Medulla oblongata (tissue), 1 donor: ENCODE measurements around the gene KANK3.

ENCODE experiments used
- DNase-seq: peaks from one replicate; pipeline ENCODE4 v3.0.0-alpha.2; 2015; ENCODE audit errors: extremely low spot score

Gene KANK3

GRCh38 chr19:8337728-8338127 lies 5.3 kb downstream of the KANK3 start:
- DNase-seq: no peak

GRCh38 chr19:8336660-8337059 lies 6.4 kb downstream of the KANK3 start:
- DNase-seq: no peak

- no peak for DNase-seq
Measured at GRCh38 chr19:8336072-8336569, 6.9 kb downstream of the KANK3 start.

GRCh38 chr19:8335343-8336071 lies 7.6 kb downstream of the KANK3 start:
- DNase-seq: no peak

- DNase-seq: no peak
Measured at GRCh38 chr19:8334458-8335342, 8.4 kb downstream of the KANK3 start.

- DNase-seq: no peak
Measured at GRCh38 chr19:8333767-8334457, 9.2 kb downstream of the KANK3 start.

DNA sequence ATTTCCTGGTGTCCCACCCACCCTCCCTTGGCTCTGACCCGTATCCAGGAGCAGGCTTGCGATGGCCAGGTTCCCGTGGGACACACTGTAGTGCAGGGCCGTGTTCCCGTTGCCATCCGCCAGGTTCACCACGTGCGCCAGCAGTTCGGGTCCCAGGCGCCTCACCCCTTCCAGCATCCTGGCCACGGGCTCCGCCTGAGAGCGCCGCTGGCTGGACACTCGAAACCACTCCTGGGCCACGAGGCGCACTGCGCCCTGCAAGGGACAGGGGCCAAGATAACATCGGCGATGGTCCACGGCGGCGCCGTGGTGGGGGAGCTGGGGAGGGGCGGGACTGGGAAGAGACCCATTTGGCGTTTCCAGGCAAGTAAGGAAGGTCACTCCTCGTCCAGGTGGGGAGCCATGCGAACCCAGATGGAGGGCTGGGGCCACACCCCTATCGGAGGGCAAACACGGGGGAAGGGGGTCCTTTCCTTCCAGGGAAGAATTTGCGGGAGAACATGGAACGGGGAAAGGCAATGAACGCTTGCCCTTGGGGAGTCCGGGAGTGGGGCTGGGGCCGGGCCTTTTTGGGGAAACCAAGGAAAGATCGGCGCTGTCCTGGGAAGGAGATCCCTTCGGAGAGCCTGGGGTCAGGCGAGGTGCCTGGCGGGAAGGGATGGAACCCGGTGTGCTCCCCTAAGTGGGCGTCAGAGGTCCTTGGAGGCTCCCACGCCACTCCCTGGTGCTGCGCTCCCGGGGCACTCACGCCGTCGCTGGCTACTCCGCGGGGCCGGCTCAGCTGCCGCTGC lies 9.9 kb downstream of the KANK3 start:
- DNase-seq: no peak

DNA sequence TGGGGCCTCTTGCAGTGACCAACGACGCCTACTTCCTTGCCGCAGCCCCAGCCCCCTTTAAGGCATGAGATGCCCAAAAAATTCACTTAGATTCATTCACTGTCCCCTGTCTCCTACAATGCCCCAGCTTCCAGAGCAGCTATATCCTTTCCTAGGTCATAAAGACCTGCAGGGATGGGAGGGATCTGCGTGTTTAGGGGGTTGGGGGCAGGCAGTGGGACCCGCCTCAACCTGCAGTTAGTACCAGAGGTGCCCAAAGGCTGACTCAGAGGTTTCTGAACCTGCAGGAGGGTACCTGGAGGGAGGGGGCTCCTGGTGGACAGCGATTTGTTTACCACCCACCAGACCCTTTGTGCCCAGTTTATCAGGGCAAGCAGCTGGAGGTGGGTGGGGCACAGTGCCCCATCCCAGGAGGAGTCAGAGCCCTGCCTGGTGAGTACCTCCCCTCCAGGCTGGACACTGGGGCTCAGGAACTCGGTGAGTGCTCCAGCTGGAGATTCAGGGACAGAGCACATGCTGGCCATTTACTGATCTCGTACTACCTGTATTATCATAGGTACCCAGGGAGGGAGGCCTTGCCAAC lies 11.7 kb downstream of the KANK3 start:
- no peak for DNase-seq

GRCh38 chr19:8329996-8330395 lies 13.1 kb downstream of the KANK3 start:
- DNase-seq: no peak

GRCh38 chr19:8325454-8325853 lies 17.6 kb downstream of the KANK3 start:
- no peak for DNase-seq

DNA sequence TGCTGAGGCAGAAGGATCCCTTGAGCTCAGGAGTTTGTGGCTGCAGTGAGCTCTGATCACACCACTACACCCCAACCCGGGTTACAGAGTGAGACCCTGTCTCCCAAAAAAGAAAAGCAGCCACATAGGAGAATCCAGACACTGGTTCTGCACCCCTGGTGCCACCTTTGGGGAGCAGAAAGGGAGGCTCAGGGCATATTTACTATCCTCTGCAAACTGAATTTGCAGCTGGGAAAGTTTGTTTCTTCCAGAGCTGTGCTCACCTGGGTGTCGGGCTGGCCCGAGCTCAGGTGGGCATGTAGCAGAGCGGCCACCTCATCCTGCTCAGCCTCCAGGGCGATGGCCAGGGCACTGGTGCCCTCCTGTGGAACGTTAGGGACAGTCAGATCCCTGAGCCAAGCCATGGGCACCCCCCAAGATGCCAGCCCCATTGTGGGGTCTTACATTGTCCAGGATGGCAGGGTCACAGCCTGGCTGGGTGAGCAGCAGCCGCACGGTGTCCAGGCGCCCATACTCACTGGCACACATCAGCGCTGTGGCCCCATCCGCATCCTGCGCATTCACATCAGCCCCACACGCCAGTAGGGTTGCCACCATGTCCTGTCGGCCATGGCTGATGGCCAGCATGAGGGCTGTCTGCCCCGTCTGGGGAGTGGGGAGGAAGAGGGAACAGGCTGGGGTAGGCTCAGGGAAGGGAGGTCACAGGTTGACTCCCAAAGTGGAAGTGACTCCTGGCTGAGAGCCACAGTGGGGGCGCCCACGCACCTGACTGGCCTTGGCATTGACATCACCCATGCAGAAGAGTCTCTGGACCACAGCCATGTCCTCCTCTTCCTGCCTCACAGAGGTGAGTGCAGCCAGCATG lies 18.6 kb downstream of the KANK3 start:
- DNase-seq: no peak

GRCh38 chr19:8323781-8324185 lies 19.3 kb downstream of the KANK3 start:
- no peak for DNase-seq

DNA sequence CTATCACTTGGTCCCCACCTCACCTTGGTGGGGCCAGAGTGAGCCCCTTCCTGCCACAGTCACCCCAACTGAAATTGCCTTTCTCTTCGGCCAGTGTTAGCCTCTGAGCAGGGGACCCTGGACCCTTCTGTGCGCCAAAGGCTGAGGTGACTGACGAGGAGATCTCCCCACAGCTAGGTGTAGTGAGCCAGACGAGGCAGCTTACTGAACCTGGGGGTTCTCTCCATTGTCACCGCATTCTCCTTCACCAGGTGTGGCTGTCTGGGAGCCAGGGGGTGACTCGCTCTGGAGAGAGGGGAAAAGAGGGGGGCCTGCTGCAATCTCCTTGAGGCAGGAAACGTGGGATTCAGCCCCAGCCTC lies 20.4 kb downstream of the KANK3 start:
- no peak for DNase-seq

- DNase-seq: no peak
Measured at GRCh38 chr19:8321986-8322637, 20.9 kb downstream of the KANK3 start.

DNA sequence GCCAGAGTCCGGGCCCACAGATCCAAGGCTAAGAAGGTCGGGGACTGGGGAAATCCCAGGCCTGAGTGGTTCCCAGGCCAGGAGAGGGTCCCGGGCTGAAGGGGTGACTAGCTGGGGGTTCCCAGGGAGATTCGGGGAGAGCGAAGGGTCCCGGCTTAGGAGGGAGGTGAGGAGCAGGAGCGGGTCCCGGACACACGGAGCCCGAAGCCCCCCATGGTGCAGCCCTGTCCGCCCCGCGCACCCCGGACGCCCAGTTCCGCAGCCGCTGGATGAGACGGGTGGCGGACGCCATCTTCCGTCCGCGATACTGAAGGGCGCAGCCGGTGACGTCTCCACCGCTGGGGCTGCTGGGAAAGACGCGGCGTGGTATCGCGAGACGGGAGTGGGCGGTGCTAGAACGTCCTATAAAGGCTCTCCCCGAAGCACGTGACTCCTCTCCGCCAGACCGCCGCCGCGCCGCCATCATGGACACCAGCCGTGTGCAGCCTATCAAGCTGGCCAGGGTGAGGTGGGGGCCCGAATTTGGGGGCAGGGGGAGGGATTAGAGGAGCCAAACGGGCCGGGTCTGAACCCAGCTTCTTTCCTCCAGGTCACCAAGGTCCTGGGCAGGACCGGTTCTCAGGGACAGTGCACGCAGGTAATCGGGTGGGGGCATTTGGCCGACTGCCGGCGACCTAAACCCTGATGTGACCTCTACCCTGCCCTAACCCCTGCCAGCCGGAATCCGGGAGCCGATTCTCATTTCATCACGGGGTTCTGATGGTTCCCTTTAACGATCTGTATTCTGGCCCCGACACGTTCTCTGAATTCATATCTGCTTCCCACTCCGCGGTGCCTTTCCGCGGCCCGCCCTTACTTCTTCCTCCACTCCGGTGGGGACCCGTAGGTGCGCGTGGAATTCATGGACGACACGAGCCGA lies 21.7 kb downstream of the KANK3 start, which contains the start of the genes NDUFA7 and RPS28:
Gene NDUFA7 (minus strand): TSS at position 309 of the 919 bp plus-strand sequence. CDS start 17 bp downstream, at position 292.
Gene RPS28 (plus strand): TSS at position 430 of the 919 bp plus-strand sequence. CDS start 35 bp downstream, at position 465.
- peak; percentile 97 for DNase-seq

GRCh38 chr19:8320564-8321066 lies 22.4 kb downstream of the KANK3 start:
- no peak for DNase-seq

DNA sequence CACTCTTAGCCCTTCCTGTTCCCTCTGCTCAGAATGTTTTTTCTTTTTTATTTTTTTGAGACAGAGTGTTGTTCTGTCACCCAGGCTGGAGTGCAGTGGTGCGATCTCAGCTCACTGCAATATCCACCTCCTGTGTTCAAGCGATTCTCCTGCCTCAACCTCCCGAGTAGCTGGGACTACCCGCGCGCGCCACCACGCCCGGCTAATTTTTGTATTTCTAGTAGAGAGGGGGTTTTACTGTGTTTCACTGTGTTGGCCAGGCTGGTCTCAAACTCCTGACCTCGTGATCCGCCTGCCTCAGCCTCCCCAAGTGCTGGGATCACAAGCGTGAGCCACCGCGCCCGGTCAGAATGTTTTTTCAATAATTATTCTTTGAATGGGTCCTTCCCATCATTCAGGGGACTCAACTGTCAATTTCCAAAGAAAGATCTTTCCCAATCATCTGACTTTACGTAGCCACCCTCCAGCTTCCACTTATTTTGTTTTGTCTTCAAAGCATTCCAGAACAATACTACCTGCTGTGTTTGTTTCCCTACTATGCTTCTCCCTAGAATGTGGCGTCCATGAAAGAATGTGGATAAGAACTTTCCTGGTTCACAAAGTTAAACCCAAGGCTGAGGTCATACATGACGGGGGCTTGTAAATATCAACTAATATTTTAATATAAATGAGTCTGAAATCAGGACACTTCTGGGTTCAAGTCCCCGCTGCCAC lies 23.1 kb downstream of the KANK3 start:
- DNase-seq: no peak
